ENCODE measurements around the gene RELT. TPM values are rescaled to one million over a fixed set of nuclear protein-coding genes. Genes with fewer than 3 reads are reported as not detected.
A peak's percentile ranks its signal among the peaks of the same experiment; 100 is the strongest.

RELT gene
- total RNA-seq, 4 donors from 2014 or later, result 2.4 to 6.0 (median 2.5) TPM

DNA sequence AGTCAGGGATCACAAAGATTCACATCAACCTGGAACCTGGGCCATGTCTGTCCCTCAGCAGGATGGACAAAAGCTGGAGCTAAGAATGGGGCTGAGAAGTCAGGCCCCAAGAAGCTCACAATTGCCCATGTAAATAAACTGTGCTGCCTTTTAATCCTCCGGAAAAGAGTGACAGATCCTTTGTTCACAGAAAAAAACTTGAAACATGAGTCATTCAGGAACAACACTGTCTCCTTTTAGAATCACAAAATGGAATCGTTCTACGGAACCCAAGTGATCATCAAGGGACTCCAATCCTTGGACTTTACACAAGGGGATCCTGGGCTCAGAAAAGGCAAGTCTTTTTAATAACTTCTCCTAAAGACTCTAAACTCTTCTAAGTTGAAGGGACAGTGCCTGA is 36.1 kb downstream of the RELT start:
- DNase-seq (ENCODE audit: low spot score in 2 of 2), result no peak
- peak overlapping the region in 3 of 4 donors; percentile 21 to 73 (median 28) for H3K27ac ChIP-seq
- H3K4me1 ChIP-seq, result peaks cover 0 to 63% (median 33%) of the 10 kb centered on the region in 4 donors
- 35 to 42% methylated on average over 3 of the region's 3 CpGs for WGBS, 2 donors
- peaks cover 0 to 30% (median 0%) of the 10 kb centered on the region in 3 donors for H3K36me3 ChIP-seq
- TF ChIP-seq POLR2A (IDR thresholded peaks at IDR 0.05) (no peak), EP300 (IDR thresholded peaks at IDR 0.05) (no peak)
- no peaks in the 10 kb centered on the region for H3K27me3 ChIP-seq
- H3K4me3 ChIP-seq, result no peak overlapping the region
- no peaks in the 10 kb centered on the region for H3K9me3 ChIP-seq

- Histone ChIP-seq H3K27me3 (no peaks in the 10 kb centered on the region), H3K36me3 (peaks cover 0 to 24% (median 0%) of the 10 kb centered on the region in 3 donors), H3K4me3 (no peak overlapping the region), H3K27ac (peak overlapping the region in 2 of 4 donors; percentile 28 to 73), H3K4me1 (peaks cover 0 to 63% (median 34%) of the 10 kb centered on the region in 4 donors), H3K9me3 (no peaks in the 10 kb centered on the region)
- TF ChIP-seq POLR2A (IDR thresholded peaks at IDR 0.05), result no peak
- TF ChIP-seq, protein P1, sequence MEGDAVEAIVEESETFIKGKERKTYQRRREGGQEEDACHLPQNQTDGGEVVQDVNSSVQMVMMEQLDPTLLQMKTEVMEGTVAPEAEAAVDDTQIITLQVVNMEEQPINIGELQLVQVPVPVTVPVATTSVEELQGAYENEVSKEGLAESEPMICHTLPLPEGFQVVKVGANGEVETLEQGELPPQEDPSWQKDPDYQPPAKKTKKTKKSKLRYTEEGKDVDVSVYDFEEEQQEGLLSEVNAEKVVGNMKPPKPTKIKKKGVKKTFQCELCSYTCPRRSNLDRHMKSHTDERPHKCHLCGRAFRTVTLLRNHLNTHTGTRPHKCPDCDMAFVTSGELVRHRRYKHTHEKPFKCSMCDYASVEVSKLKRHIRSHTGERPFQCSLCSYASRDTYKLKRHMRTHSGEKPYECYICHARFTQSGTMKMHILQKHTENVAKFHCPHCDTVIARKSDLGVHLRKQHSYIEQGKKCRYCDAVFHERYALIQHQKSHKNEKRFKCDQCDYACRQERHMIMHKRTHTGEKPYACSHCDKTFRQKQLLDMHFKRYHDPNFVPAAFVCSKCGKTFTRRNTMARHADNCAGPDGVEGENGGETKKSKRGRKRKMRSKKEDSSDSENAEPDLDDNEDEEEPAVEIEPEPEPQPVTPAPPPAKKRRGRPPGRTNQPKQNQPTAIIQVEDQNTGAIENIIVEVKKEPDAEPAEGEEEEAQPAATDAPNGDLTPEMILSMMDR (IDR thresholded peaks at IDR 0.05), result no peak
- no peak for TF ChIP-seq EP300 (IDR thresholded peaks at IDR 0.05)
- no peak for DNase-seq (ENCODE audit: low spot score in 2 of 2)
- 77 to 80% methylated on average over 2 of the region's 2 CpGs for WGBS, 2 donors
Observed at GRCh38 chr11:73413256-73413655, 37.1 kb downstream of the RELT start.

- peak in 1 of 2 donors; percentile 39 for DNase-seq (ENCODE audit: low spot score in 2 of 2)
- H3K36me3 ChIP-seq, result peaks cover 0 to 24% (median 0%) of the 10 kb centered on the region in 3 donors
- H3K4me1 ChIP-seq, result peaks cover 0 to 63% (median 34%) of the 10 kb centered on the region in 4 donors
- peak overlapping the region in 3 of 4 donors; percentile 21 to 73 (median 66) for H3K27ac ChIP-seq
- TF ChIP-seq EP300 (IDR thresholded peaks at IDR 0.05), result no peak
- no peak for TF ChIP-seq POLR2A (IDR thresholded peaks at IDR 0.05)
- TF ChIP-seq, protein P1 (IDR thresholded peaks at IDR 0.05), result no peak
- no peaks in the 10 kb centered on the region for H3K27me3 ChIP-seq
- H3K9me3 ChIP-seq, result no peaks in the 10 kb centered on the region
- H3K4me3 ChIP-seq, result no peak overlapping the region
- 17 to 20% methylated on average over 1 of the region's 1 CpG for WGBS, 2 donors
Observed at GRCh38 chr11:73414977-73415651, 38.9 kb downstream of the RELT start.

GRCh38 chr11:73415854-73416615 is 39.8 kb downstream of the RELT start:
- DNase-seq (ENCODE audit: low spot score in 2 of 2), result no peak
- Histone ChIP-seq H3K4me1 (peaks cover 0 to 60% (median 34%) of the 10 kb centered on the region in 4 donors), H3K27me3 (no peaks in the 10 kb centered on the region), H3K9me3 (no peaks in the 10 kb centered on the region), H3K27ac (peak overlapping the region in 3 of 4 donors; percentile 21 to 73 (median 66)), H3K36me3 (peaks cover 0 to 19% (median 0%) of the 10 kb centered on the region in 3 donors), H3K4me3 (no peak overlapping the region)
- TF ChIP-seq POLR2A (IDR thresholded peaks at IDR 0.05), result no peak
- TF ChIP-seq, protein P1 (IDR thresholded peaks at IDR 0.05), result no peak
- TF ChIP-seq EP300 (IDR thresholded peaks at IDR 0.05), result no peak
- 42 to 44% methylated on average over 4 of the region's 4 CpGs for WGBS, 2 donors

GRCh38 chr11:73416786-73417185 is 40.6 kb downstream of the RELT start:
- TF ChIP-seq, protein P1 (IDR thresholded peaks at IDR 0.05), result no peak
- no peak for TF ChIP-seq EP300 (IDR thresholded peaks at IDR 0.05)
- no peak for TF ChIP-seq POLR2A (IDR thresholded peaks at IDR 0.05)
- H3K4me1 ChIP-seq, result peaks cover 0 to 53% (median 31%) of the 10 kb centered on the region in 4 donors
- H3K36me3 ChIP-seq, result peaks cover 0 to 19% (median 0%) of the 10 kb centered on the region in 3 donors
- no peak overlapping the region for H3K4me3 ChIP-seq
- WGBS, 2 donors, result 91 to 95% methylated on average over 2 of the region's 2 CpGs
- H3K27ac ChIP-seq, result peak overlapping the region in 2 of 4 donors; percentile 66 to 73
- no peaks in the 10 kb centered on the region for H3K9me3 ChIP-seq
- no peaks in the 10 kb centered on the region for H3K27me3 ChIP-seq
- DNase-seq (ENCODE audit: low spot score in 2 of 2), result no peak

Measured in tibial nerve (tissue), 4 donors.